MCF 10A (cell line): ENCODE measurements around the gene ZNF341. TPM values are rescaled to one million over a fixed set of nuclear protein-coding genes. Genes with fewer than 3 reads are reported as not detected.
"Not testable (repeated sequence)": the region's sequence is repeated elsewhere in the genome, so short reads cannot be mapped to it uniquely, and the experiment has no call there.

ENCODE experiments used
- BruUV-seq: library from RNA; stranded (reverse); fragments of 400-500 nt; replicated peaks from 2 replicates; lab custom pipeline; 2021; lab: Mats Ljungman, UMichigan
- CTCF ChIA-PET: fragments of 300-600 bp; sonication (Branson Sonifier 250); formaldehyde crosslinking; extraction: SDS; loops from one replicate; lab custom pipeline; 2021; ENCODE audit warnings: antibody characterized with exemption, inconsistent platforms; lab: Yijun Ruan, JAX
- POLR2A ChIA-PET: fragments of 300-600, 350-650 bp; sonication (Branson Sonifier 250); formaldehyde crosslinking; extraction: SDS; loops from one replicate; lab custom pipeline; 2020; ENCODE audit warnings: antibody characterized with exemption, inconsistent platforms; lab: Yijun Ruan, JAX
- DNase-seq: peaks from one replicate; pipeline ENCODE4 v3.0.0-alpha.2; 2018; ENCODE audit not compliant: unreplicated experiment
- H3K27ac Mint-ChIP-seq: one replicate; pipeline ENCODE4 v1.8.0; 2022; ENCODE audit warnings: mild to moderate bottlenecking, low read depth, mixed read lengths; ENCODE audit not compliant: unreplicated experiment
- H3K27me3 Mint-ChIP-seq: one replicate; pipeline ENCODE4 v1.8.0; 2022; ENCODE audit warnings: mixed read lengths; ENCODE audit not compliant: insufficient read depth, unreplicated experiment
- H3K36me3 Mint-ChIP-seq: one replicate; pipeline ENCODE4 v1.8.0; 2022; ENCODE audit warnings: mild to moderate bottlenecking, moderate library complexity, mixed read lengths; ENCODE audit not compliant: insufficient read depth, unreplicated experiment
- H3K4me1 Mint-ChIP-seq: one replicate; pipeline ENCODE4 v1.8.0; 2022; ENCODE audit warnings: mixed read lengths; ENCODE audit not compliant: insufficient read depth, unreplicated experiment
- H3K4me3 Mint-ChIP-seq: one replicate; pipeline ENCODE4 v1.8.0; 2022; ENCODE audit warnings: mild to moderate bottlenecking, moderate library complexity, mixed read lengths; ENCODE audit not compliant: unreplicated experiment
- H3K9me3 Mint-ChIP-seq: one replicate; pipeline ENCODE4 v1.8.0; 2022; ENCODE audit warnings: mixed read lengths; ENCODE audit not compliant: unreplicated experiment
- CTCF ChIP-seq: fragments of 200-600 bp; IDR thresholded peaks from one replicate; pipeline ENCODE4 v1.8.0; 2022; ENCODE audit warnings: antibody characterized with exemption, mild to moderate bottlenecking; ENCODE audit not compliant: unreplicated experiment
- intact Hi-C: fragments of 100-400 bp; cut with micrococcal nuclease; formaldehyde crosslinking; loops from 2 replicates; pipeline ENCODE4 v1.14.1; 2022
- total RNA-seq: library from RNA; stranded (reverse); gene quantifications from 2 replicates; pipeline ENCODE4 v1.2.3, GENCODE V29; 2022

The ZNF341 gene
- total RNA-seq, 1 experiment from 2014 or later: 2.0 TPM

GRCh38 chr20:33790566-33790965, 58.8 kb downstream of the ZNF341 start:
- H3K27ac Mint-ChIP-seq: peak overlapping the region; percentile 46
- no peaks in the 10 kb centered on the region for H3K27me3 Mint-ChIP-seq
- H3K9me3 Mint-ChIP-seq: no peaks in the 10 kb centered on the region
- TF ChIP-seq CTCF: no peak
- H3K36me3 Mint-ChIP-seq: peaks cover 11% of the 10 kb centered on the region
- intact Hi-C loops: no loop called here
- DNase-seq: peak; percentile 49
- CTCF ChIA-PET: interaction anchor here (0.6 to 2.4 kb wide), 8 partner anchors 11 to 770 kb away, joined by 3 to 15 read pairs (median 3); no protein-coding TSS in a partner anchor
- POLR2A ChIA-PET: interaction anchor here (0.7 to 5.8 kb wide), 8 partner anchors 11 to 317 kb away, joined by 3 to 97 read pairs (median 4); partner anchors contain the start of gene CHMP4B
- peaks cover 24% of the 10 kb centered on the region for H3K4me1 Mint-ChIP-seq
- BruUV-seq: no TSS peak
- no peak overlapping the region for H3K4me3 Mint-ChIP-seq

GRCh38 chr20:33791021-33791420, 59.2 kb downstream of the ZNF341 start:
- H3K9me3 Mint-ChIP-seq: no peaks in the 10 kb centered on the region
- no peak for DNase-seq
- ChIA-PET CTCF (interaction anchor here (0.6 to 3.4 kb wide), 9 partner anchors 10 to 770 kb away, joined by 3 to 15 read pairs (median 3); no protein-coding TSS in a partner anchor), POLR2A (interaction anchor here (0.7 to 5.8 kb wide), 6 partner anchors 10 to 160 kb away, joined by 3 to 97 read pairs (median 7); partner anchors contain the start of gene CHMP4B)
- peak overlapping the region; percentile 46 for H3K27ac Mint-ChIP-seq
- H3K36me3 Mint-ChIP-seq: peaks cover 11% of the 10 kb centered on the region
- intact Hi-C loops: no loop called here
- H3K4me1 Mint-ChIP-seq: peaks cover 24% of the 10 kb centered on the region
- no peak for TF ChIP-seq CTCF
- no peaks in the 10 kb centered on the region for H3K27me3 Mint-ChIP-seq
- no TSS peak for BruUV-seq
- no peak overlapping the region for H3K4me3 Mint-ChIP-seq

GRCh38 chr20:33791540-33791939, 59.7 kb downstream of the ZNF341 start:
- TF ChIP-seq CTCF: no peak
- no TSS peak for BruUV-seq
- Mint-ChIP-seq H3K27me3 (no peaks in the 10 kb centered on the region), H3K27ac (no peak overlapping the region), H3K36me3 (peaks cover 11% of the 10 kb centered on the region), H3K4me3 (no peak overlapping the region), H3K4me1 (peaks cover 24% of the 10 kb centered on the region), H3K9me3 (no peaks in the 10 kb centered on the region)
- ChIA-PET POLR2A (interaction anchor here (1.3 to 5.8 kb wide), 4 partner anchors 10 to 59 kb away, joined by 3 to 97 read pairs (median 13); partner anchors contain the start of gene CHMP4B), CTCF (interaction anchor here (0.7 to 3.4 kb wide), 19 partner anchors 10 to 338 kb away, joined by 3 to 16 read pairs (median 5); partner anchors contain the start of gene CHMP4B)
- intact Hi-C loops: no loop called here
- no peak for DNase-seq

- POLR2A ChIA-PET: interaction anchor here (1.6 to 5.8 kb wide), 2 partner anchors 12 to 20 kb away, joined by 4 to 97 read pairs; partner anchors contain the start of gene CHMP4B
- no peaks in the 10 kb centered on the region for H3K9me3 Mint-ChIP-seq
- H3K4me3 Mint-ChIP-seq: no peak overlapping the region
- peaks cover 24% of the 10 kb centered on the region for H3K4me1 Mint-ChIP-seq
- H3K27ac Mint-ChIP-seq: no peak overlapping the region
- no TSS peak for BruUV-seq
- H3K36me3 Mint-ChIP-seq: peaks cover 11% of the 10 kb centered on the region
- CTCF ChIA-PET: interaction anchor here (0.6 to 3.4 kb wide), 30 partner anchors 9 to 455 kb away, joined by 3 to 16 read pairs (median 4); partner anchors contain the start of gene CHMP4B
- TF ChIP-seq CTCF: peak; percentile 87
- DNase-seq: peak; percentile 48
- intact Hi-C loops: no loop called here
- no peaks in the 10 kb centered on the region for H3K27me3 Mint-ChIP-seq
Measured at GRCh38 chr20:33791959-33792597, 60.3 kb downstream of the ZNF341 start.

GRCh38 chr20:33792598-33792989, 60.8 kb downstream of the ZNF341 start:
- Mint-ChIP-seq H3K36me3 (peaks cover 11% of the 10 kb centered on the region), H3K4me1 (peaks cover 24% of the 10 kb centered on the region)
- BruUV-seq, H3K4me3 Mint-ChIP-seq, H3K27ac Mint-ChIP-seq, H3K27me3 Mint-ChIP-seq, DNase-seq, H3K9me3 Mint-ChIP-seq, intact Hi-C loops: not testable (repeated sequence)
- POLR2A ChIA-PET: interaction anchor here (0.6 to 5.8 kb wide), 4 partner anchors 11 to 191 kb away, joined by 3 to 97 read pairs (median 4); partner anchors contain the start of gene CHMP4B
- CTCF ChIA-PET: interaction anchor here (0.6 to 3.4 kb wide), 29 partner anchors 9 to 454 kb away, joined by 3 to 16 read pairs (median 4); partner anchors contain the start of gene CHMP4B
